Stomach (tissue), 9 donors: ENCODE results near the gene PCDHGA1. TPM values are rescaled to one million over a fixed set of nuclear protein-coding genes. Genes with fewer than 3 reads are reported as not detected.
A peak's percentile ranks its signal among the peaks of the same experiment; 100 is the strongest.

ENCODE experiments used
- DNase-seq, 2 donors: peaks; one replicate each; pipeline versions ENCODE4 v3.0.0 to v3.0.0-alpha.2; 2013 to 2019
- H3K27ac ChIP-seq, 5 donors: fragments of 200-600 bp in 4 of 5; sonication (generic) in 4 of 5; one replicate each; pipeline ENCODE4 v1.5.1; 2013 to 2019; ENCODE audit warnings: mild to moderate bottlenecking in 1 of 5, moderate library complexity in 1 of 5
- H3K27me3 ChIP-seq, 3 donors: fragments of 200-600 bp; sonication (generic); one replicate each; pipeline ENCODE4 v1.5.1; 2017 to 2019; ENCODE audit warnings: mixed run types in 1 of 3
- H3K36me3 ChIP-seq, 4 donors: fragments of 200-600 bp; sonication (generic); 1 replicate in 3 of 4; 2 replicates in 1 of 4; pipeline ENCODE4 v1.5.1; 2016 to 2019
- H3K4me1 ChIP-seq, 4 donors: fragments of 200-600 bp; sonication (generic); one replicate each; pipeline ENCODE4 v1.5.1; 2016 to 2019
- H3K4me3 ChIP-seq, 4 donors: fragments of 200-600 bp; sonication (generic) in 3 of 4; one replicate each; pipeline ENCODE4 v1.5.1; 2016 to 2019; ENCODE audit warnings: mild to moderate bottlenecking in 1 of 4
- H3K9me3 ChIP-seq, 4 donors: fragments of 200-600 bp; sonication (generic); one replicate each; pipeline ENCODE4 v1.5.1; 2016 to 2019
- EP300 ChIP-seq: sonication (generic); formaldehyde crosslinking; IDR thresholded peaks from one replicate; pipeline ENCODE4 v1.6.1; 2017; ENCODE audit warnings: antibody characterized with exemption
- POLR2A ChIP-seq, 4 donors: fragments of 450-650 bp; IDR thresholded peaks; one replicate each; pipeline ENCODE4 v1.6.1; 2016; ENCODE audit warnings: antibody characterized with exemption in 4 of 4, control low read depth in 2 of 4, mild to moderate bottlenecking in 1 of 4, moderate library complexity in 1 of 4
- POLR2AphosphoS5 ChIP-seq, 3 donors: sonication (generic); formaldehyde crosslinking; IDR thresholded peaks; one replicate each; pipeline ENCODE4 v1.6.1; 2016; ENCODE audit warnings: antibody characterized with exemption in 3 of 3
- WGBS, 5 donors: extraction: QIAGEN DNeasy Blood & Tissue Kit in 3 of 5; methylation state at CpG; one replicate each; pipeline versions ENCODE4 v1.1.5 to v1.1.7; 2013 to 2018; 5-methylcytosine and 5-hydroxymethylcytosine counted together
- intact Hi-C: fragments of 100-400 bp; cut with DNase I; formaldehyde crosslinking; loops from one replicate; pipeline ENCODE4 v1.15.1; 2023; ENCODE audit warnings: low total_unique reads
- polyA plus RNA-seq, 3 donors: library from polyadenylated mRNA; stranded (reverse); fragments of 200-250 nt; gene quantifications; one replicate each; pipeline ENCODE4 v1.2.3, GENCODE V29; 2013
- total RNA-seq, 5 donors: library from RNA; depleted of rRNA; stranded (reverse); fragments of >200 nt; gene quantifications; one replicate each; pipeline versions ENCODE4 v1.1.0 to v1.2.3, GENCODE V29; 2014 to 2016
- TF ChIP-seq, protein P1 (sequence below), 7 experiments: fragments of 450-650 bp in 4 of 7; fragments of 200-600 bp in 3 of 7; sonication (generic) in 3 of 7; IDR thresholded peaks; one replicate each; pipeline ENCODE4 v1.5.1; 2016 to 2019; ENCODE audit warnings: antibody characterized with exemption in 7 of 7, control low read depth in 2 of 7, mild to moderate bottlenecking in 1 of 7
- donor health status: healthy with polysubstance abuse.
- donor health status: Bipolar disorder and iron deficiency.
- donor health status: healthy.

The PCDHGA1 gene
- total and polyA plus RNA-seq, 8 donors: 0.13 to 0.18 TPM; not detected in 6

DNA sequence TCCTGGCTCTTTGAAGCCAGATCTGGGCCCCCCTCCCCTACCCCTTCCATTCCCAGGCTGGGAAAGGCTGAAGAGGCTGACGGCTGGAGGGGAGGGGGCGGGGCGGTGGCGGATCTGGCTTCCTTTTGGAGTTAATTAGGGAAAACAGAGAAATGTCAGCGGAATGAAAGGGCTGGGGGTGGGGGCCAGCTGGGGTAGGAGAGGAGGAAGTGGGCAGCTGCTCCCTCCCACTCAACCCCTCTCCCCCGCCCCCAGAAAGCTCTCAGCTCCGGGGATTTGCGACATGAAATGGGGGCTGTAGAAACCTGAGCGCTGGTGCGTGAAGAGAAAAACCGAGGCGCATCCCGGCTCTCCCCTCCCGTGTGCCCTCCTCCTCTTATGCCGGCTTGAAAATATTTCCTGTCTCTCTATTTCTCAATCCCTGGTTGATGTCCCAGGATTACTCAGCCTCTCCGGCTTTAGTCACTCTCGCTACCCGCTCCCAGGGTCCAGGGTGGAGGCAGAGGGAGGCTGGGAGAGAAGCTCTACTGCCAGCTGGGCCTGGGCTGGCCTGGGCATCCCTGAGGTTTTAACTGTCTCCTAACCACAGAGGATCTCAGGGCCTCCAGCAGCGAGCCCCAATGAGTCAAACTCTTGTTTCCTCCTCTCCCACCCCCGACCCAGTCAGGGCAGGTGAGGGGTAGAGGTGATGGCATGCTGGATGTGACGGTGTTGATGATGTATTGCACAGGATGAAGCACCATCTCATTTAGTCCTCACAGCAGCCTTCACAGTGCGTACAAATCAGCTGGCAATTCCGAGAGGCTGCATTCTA is 178.7 kb downstream of the PCDHGA1 start:
- intact Hi-C loops: no loop called here
- peak overlapping the region; percentile 21 to 34 (median 27) for H3K4me3 ChIP-seq

DNA sequence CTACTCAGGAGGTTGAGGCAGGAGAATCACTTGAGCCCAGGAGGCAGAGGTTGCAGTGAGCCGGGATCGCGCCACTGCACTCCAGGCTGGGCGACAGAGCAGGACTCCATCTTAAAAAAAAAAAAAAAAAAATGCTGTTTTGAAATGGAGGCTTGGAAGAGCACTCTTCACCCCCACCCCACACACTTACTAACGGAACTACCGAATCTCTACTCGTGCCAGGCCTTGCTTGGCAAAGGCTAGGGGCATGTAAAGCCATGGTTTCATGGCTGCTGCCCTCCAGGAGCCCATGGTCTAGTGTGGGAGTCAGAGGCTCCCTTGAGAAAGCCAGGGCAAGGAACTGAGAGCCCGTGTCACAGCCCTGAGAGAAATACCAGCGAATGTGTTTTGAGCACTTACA is 179.8 kb downstream of the PCDHGA1 start:
- Histone ChIP-seq H3K4me3 (no peak overlapping the region), H3K4me1 (peaks cover 42 to 69% (median 56%) of the 10 kb centered on the region in 4 donors), H3K27ac (peak overlapping the region in 3 of 5 donors; percentile 89 to 92 (median 90)), H3K9me3 (no peaks in the 10 kb centered on the region), H3K27me3 (no peaks in the 10 kb centered on the region), H3K36me3 (peaks cover 9 to 39% (median 29%) of the 10 kb centered on the region in 4 donors)
- 92 to 94% (median 93%) methylated on average over 9 of the region's 9 CpGs for WGBS, 5 donors
- TF ChIP-seq, protein P1, sequence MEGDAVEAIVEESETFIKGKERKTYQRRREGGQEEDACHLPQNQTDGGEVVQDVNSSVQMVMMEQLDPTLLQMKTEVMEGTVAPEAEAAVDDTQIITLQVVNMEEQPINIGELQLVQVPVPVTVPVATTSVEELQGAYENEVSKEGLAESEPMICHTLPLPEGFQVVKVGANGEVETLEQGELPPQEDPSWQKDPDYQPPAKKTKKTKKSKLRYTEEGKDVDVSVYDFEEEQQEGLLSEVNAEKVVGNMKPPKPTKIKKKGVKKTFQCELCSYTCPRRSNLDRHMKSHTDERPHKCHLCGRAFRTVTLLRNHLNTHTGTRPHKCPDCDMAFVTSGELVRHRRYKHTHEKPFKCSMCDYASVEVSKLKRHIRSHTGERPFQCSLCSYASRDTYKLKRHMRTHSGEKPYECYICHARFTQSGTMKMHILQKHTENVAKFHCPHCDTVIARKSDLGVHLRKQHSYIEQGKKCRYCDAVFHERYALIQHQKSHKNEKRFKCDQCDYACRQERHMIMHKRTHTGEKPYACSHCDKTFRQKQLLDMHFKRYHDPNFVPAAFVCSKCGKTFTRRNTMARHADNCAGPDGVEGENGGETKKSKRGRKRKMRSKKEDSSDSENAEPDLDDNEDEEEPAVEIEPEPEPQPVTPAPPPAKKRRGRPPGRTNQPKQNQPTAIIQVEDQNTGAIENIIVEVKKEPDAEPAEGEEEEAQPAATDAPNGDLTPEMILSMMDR (IDR thresholded peaks at IDR 0.05): no peak
- TF ChIP-seq EP300 (no peak), POLR2A (IDR thresholded peaks at IDR 0.05) (no peak), POLR2AphosphoS5 (IDR thresholded peaks at IDR 0.05) (no peak)
- DNase-seq: no peak
- intact Hi-C loops: no loop called here

More for the DNA sequence above, 178.7 kb downstream of the PCDHGA1 start:
- H3K9me3 ChIP-seq: no peaks in the 10 kb centered on the region
- peak in 1 of 2 donors; percentile 86 for DNase-seq
- no peaks in the 10 kb centered on the region for H3K27me3 ChIP-seq
- peaks cover 33 to 57% (median 46%) of the 10 kb centered on the region in 4 donors for H3K4me1 ChIP-seq
- H3K36me3 ChIP-seq: peaks cover 9 to 28% (median 27%) of the 10 kb centered on the region in 4 donors
- no peak for TF ChIP-seq EP300
- TF ChIP-seq, protein P1 (IDR thresholded peaks at IDR 0.05): no peak
- TF ChIP-seq POLR2AphosphoS5 (IDR thresholded peaks at IDR 0.05): peak; percentile 37 to 65 (median 62)
- no peak for TF ChIP-seq POLR2A (IDR thresholded peaks at IDR 0.05)
- WGBS, 5 donors: 33 to 41% (median 40%) methylated on average over 23 of the region's 23 CpGs
- peak overlapping the region; percentile 66 to 92 (median 89) for H3K27ac ChIP-seq

DNA sequence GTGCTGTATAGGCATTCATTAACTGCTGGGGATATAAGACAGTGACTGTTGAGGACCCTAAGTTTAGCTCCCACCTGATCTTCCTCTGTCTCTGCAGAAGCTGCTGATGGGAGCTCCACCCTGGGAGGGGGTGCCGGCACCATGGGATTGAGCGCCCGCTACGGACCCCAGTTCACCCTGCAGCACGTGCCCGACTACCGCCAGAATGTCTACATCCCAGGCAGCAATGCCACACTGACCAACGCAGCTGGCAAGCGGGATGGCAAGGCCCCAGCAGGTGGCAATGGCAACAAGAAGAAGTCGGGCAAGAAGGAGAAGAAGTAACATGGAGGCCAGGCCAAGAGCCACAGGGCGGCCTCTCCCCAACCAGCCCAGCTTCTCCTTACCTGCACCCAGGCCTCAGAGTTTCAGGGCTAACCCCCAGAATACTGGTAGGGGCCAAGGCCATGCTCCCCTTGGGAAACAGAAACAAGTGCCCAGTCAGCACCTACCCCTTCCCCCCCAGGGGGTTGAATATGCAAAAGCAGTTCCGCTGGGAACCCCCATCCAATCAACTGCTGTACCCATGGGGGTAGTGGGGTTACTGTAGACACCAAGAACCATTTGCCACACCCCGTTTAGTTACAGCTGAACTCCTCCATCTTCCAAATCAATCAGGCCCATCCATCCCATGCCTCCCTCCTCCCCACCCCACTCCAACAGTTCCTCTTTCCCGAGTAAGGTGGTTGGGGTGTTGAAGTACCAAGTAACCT is 180.7 kb downstream of the PCDHGA1 start:
- 90 to 94% (median 93%) methylated on average over 12 to 14 of the region's 14 CpGs for WGBS, 5 donors
- DNase-seq: no peak
- Histone ChIP-seq H3K4me3 (no peak overlapping the region), H3K27ac (peak overlapping the region in 3 of 5 donors; percentile 89 to 92 (median 90)), H3K27me3 (no peaks in the 10 kb centered on the region), H3K36me3 (peaks cover 16 to 43% (median 31%) of the 10 kb centered on the region in 4 donors), H3K9me3 (no peaks in the 10 kb centered on the region), H3K4me1 (peaks cover 48 to 77% (median 63%) of the 10 kb centered on the region in 4 donors)
- TF ChIP-seq POLR2AphosphoS5 (IDR thresholded peaks at IDR 0.05) (no peak), POLR2A (IDR thresholded peaks at IDR 0.05) (no peak)
- intact Hi-C loops: no loop called here

DNA sequence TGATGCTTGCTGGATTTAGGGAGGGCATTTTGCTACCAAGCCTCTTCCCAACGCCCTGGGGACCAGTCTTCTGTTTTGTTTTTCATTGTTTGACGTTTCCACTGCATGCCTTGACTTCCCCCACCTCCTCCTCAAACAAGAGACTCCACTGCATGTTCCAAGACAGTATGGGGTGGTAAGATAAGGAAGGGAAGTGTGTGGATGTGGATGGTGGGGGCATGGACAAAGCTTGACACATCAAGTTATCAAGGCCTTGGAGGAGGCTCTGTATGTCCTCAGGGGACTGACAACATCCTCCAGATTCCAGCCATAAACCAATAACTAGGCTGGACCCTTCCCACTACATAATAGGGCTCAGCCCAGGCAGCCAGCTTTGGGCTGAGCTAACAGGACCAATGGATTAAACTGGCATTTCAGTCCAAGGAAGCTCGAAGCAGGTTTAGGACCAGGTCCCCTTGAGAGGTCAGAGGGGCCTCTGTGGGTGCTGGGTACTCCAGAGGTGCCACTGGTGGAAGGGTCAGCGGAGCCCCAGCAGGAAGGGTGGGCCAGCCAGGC is 181.5 kb downstream of the PCDHGA1 start:
- 54 to 63% (median 56%) methylated on average over 4 of the region's 4 CpGs for WGBS, 5 donors
- intact Hi-C loops: no loop called here
- peak overlapping the region in 2 of 4 donors; percentile 53 to 57 for H3K4me3 ChIP-seq

More for the DNA sequence above, 181.5 kb downstream of the PCDHGA1 start:
- peaks cover 25 to 52% (median 39%) of the 10 kb centered on the region in 4 donors for H3K36me3 ChIP-seq
- no peak for DNase-seq
- peaks cover 49 to 82% (median 67%) of the 10 kb centered on the region in 4 donors for H3K4me1 ChIP-seq
- TF ChIP-seq, protein P1 (IDR thresholded peaks at IDR 0.05): no peak
- no peak for TF ChIP-seq POLR2AphosphoS5 (IDR thresholded peaks at IDR 0.05)
- H3K27me3 ChIP-seq: no peaks in the 10 kb centered on the region
- H3K27ac ChIP-seq: peak overlapping the region; percentile 11 to 92 (median 86)
- no peaks in the 10 kb centered on the region for H3K9me3 ChIP-seq
